ENCODE results near the gene PTAFR.

GRCh38 chr1:28161751-28162150 is 14.7 kb downstream of the PTAFR start:
- TF ChIP-seq FEZF1 (tag by site-specific recombination; IDR thresholded peaks at IDR 0.05) (no peak), ZBTB8A (tag by site-specific recombination; IDR thresholded peaks at IDR 0.05) (no peak), CTCF (tag by site-specific recombination; IDR thresholded peaks at IDR 0.05) (no peak), MZF1 (tag by site-specific recombination; IDR thresholded peaks at IDR 0.05; ENCODE audit: borderline replicate concordance) (no peak), ZNF704 (tag by site-specific recombination; IDR thresholded peaks at IDR 0.05) (no peak), ZBTB20 (tag by site-specific recombination; IDR thresholded peaks at IDR 0.05) (no peak), ZNF433 (tag by site-specific recombination; IDR thresholded peaks at IDR 0.05; ENCODE audit: low read depth) (no peak), ZNF138 (tag by site-specific recombination; IDR thresholded peaks at IDR 0.05; ENCODE audit: borderline replicate concordance) (no peak)
- TF ChIP-seq, protein P1, sequence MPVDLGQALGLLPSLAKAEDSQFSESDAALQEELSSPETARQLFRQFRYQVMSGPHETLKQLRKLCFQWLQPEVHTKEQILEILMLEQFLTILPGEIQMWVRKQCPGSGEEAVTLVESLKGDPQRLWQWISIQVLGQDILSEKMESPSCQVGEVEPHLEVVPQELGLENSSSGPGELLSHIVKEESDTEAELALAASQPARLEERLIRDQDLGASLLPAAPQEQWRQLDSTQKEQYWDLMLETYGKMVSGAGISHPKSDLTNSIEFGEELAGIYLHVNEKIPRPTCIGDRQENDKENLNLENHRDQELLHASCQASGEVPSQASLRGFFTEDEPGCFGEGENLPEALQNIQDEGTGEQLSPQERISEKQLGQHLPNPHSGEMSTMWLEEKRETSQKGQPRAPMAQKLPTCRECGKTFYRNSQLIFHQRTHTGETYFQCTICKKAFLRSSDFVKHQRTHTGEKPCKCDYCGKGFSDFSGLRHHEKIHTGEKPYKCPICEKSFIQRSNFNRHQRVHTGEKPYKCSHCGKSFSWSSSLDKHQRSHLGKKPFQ (tag by site-specific recombination; IDR thresholded peaks at IDR 0.05) = no peak
- TF ChIP-seq, protein P2, sequence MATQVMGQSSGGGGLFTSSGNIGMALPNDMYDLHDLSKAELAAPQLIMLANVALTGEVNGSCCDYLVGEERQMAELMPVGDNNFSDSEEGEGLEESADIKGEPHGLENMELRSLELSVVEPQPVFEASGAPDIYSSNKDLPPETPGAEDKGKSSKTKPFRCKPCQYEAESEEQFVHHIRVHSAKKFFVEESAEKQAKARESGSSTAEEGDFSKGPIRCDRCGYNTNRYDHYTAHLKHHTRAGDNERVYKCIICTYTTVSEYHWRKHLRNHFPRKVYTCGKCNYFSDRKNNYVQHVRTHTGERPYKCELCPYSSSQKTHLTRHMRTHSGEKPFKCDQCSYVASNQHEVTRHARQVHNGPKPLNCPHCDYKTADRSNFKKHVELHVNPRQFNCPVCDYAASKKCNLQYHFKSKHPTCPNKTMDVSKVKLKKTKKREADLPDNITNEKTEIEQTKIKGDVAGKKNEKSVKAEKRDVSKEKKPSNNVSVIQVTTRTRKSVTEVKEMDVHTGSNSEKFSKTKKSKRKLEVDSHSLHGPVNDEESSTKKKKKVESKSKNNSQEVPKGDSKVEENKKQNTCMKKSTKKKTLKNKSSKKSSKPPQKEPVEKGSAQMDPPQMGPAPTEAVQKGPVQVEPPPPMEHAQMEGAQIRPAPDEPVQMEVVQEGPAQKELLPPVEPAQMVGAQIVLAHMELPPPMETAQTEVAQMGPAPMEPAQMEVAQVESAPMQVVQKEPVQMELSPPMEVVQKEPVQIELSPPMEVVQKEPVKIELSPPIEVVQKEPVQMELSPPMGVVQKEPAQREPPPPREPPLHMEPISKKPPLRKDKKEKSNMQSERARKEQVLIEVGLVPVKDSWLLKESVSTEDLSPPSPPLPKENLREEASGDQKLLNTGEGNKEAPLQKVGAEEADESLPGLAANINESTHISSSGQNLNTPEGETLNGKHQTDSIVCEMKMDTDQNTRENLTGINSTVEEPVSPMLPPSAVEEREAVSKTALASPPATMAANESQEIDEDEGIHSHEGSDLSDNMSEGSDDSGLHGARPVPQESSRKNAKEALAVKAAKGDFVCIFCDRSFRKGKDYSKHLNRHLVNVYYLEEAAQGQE (tag by site-specific recombination; IDR thresholded peaks at IDR 0.05) = no peak

Data from HEK293 (cell line).